D721Med (cell line): ENCODE measurements around the gene NEK10.
"Not testable (repeated sequence)": the region's sequence is repeated elsewhere in the genome, so short reads cannot be mapped to it uniquely, and the experiment has no call there.

Experiments used
- DNase-seq: peaks from one replicate; pipeline ENCODE4 v3.0.0; 2011; ENCODE audit warnings: low spot score; ENCODE audit not compliant: insufficient read length
- FAIRE-seq: peaks from 2 replicates; lab custom pipeline; 2011; peaks lifted over from hg19 to GRCh38; lab: Jason Lieb, UNC
- TF ChIP-seq, protein P1 (sequence below): IDR thresholded peaks from 2 replicates; pipeline ENCODE4 v1.5.1; 2012; ENCODE audit warnings: mild to moderate bottlenecking, control low read depth; ENCODE audit not compliant: insufficient read depth; ENCODE audit errors: missing control alignments

The NEK10 gene

DNA sequence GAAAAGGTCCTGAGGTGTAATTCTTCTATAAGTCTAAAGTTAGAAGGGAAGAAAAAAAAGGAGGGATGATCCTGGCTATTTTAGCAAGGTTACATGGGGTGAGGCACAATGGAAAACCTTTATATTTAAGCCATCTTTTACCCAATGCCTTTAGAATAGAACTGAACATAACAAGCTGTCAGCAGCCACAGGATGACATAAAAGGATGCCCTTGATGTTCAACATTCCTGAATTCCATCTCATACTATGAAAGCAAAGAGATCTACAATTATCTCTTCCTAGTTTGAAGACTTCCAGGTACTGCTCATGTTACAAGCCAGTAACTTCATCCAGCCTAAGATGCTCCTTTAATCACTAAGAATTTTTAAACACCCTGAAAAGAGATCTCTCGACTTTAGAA is 26.9 kb downstream of the NEK10 start:
- TF ChIP-seq, protein P1, sequence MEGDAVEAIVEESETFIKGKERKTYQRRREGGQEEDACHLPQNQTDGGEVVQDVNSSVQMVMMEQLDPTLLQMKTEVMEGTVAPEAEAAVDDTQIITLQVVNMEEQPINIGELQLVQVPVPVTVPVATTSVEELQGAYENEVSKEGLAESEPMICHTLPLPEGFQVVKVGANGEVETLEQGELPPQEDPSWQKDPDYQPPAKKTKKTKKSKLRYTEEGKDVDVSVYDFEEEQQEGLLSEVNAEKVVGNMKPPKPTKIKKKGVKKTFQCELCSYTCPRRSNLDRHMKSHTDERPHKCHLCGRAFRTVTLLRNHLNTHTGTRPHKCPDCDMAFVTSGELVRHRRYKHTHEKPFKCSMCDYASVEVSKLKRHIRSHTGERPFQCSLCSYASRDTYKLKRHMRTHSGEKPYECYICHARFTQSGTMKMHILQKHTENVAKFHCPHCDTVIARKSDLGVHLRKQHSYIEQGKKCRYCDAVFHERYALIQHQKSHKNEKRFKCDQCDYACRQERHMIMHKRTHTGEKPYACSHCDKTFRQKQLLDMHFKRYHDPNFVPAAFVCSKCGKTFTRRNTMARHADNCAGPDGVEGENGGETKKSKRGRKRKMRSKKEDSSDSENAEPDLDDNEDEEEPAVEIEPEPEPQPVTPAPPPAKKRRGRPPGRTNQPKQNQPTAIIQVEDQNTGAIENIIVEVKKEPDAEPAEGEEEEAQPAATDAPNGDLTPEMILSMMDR = no peak
- DNase-seq = no peak
- no peak for FAIRE-seq

DNA sequence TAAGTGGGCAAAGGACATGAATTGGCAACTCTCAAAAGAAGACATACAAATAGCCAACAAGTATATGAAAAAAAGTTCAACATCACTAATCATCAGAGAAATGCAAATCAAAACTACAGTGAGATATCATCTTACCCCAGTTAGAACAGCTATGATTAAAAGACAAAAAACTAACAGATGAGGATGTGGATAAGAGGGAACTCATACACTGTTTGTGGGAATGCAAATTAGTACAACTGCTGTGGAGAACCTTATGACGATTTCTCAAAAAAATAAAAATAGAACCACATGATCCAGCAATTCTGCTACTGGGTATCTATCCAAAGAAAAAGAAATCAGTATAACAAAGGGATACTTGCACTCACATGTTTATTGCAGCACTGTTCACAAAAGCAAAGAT is 28.6 kb downstream of the NEK10 start:
- FAIRE-seq (no peak), DNase-seq (no peak)
- TF ChIP-seq, protein P1 = no peak

DNA sequence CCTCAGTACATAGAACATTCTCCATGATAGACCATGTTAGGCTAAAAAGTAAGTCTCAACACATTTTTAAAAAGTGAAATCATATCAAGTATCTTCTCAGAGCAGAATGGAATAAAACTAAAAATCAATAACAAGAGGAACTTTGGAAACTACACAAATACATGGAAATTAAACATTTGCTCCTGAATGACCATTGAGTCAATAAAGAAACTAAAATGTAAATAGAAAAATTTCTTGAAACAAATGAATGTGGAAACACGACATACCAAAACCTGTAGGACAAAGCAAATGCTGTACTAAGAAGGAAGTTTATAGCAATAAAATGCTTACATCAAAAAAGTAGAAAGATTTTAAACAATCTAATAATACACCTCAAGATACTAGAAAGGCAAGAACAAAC is 33.6 kb downstream of the NEK10 start:
- DNase-seq (no peak), FAIRE-seq (no peak)
- TF ChIP-seq, protein P1 = no peak

DNA sequence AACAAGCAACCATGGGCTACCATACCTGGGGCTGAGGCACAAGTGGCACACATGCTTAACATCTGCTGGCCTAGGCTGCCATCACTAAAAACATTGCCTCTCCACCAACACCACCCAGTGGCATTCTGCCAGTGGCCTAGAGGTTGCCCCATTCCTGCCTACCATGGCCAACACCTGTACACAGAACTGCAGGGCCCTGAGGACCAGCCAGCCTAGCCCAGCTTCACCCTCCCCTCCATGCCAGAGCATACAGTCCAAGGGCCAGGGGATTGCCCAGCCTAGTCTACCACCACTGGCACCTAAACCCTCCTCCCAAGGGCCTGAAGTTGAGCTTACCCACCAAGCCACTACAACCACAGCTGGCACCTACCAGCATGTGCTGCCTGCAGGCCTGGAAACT is 35.3 kb downstream of the NEK10 start:
- DNase-seq (no peak), FAIRE-seq (no peak)
- TF ChIP-seq, protein P1 = no peak

DNA sequence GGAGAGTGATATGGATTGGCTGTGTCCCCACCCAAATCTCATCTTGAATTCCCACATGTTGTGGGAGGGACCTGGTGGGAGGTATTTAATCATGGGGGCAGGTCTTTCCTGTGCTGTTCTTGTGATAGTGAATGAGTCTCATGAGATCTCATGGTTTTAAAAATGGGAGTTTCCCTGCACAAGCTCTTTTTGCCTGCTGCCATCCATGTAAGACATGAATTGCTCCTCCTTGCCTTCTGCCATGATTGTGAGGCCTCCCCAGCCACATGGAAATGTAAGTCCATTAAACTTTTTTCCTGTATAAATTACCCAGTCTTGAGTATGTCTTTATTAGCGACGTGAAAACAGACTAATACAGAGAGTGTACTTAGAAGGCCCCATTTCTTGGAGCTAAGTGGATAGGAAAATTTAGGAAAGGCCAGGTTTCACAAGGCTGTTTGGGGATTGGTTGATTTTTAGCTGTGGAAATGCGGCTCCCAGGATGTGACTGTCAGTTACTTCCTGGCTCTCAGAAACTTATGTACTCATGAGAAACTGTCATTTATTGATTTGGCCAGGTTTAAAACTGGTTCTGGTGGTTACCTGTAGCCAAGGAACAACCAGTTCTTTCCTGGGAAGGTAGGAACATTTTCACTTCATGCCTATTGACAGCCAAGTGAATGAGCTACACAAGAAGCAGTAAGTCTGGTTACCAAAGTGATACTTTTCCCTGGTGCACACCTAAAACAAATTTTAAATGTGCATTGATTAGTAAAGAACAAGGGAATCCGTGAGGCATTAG is 40.0 kb downstream of the NEK10 start:
- not testable (repeated sequence) for DNase-seq, FAIRE-seq

DNA sequence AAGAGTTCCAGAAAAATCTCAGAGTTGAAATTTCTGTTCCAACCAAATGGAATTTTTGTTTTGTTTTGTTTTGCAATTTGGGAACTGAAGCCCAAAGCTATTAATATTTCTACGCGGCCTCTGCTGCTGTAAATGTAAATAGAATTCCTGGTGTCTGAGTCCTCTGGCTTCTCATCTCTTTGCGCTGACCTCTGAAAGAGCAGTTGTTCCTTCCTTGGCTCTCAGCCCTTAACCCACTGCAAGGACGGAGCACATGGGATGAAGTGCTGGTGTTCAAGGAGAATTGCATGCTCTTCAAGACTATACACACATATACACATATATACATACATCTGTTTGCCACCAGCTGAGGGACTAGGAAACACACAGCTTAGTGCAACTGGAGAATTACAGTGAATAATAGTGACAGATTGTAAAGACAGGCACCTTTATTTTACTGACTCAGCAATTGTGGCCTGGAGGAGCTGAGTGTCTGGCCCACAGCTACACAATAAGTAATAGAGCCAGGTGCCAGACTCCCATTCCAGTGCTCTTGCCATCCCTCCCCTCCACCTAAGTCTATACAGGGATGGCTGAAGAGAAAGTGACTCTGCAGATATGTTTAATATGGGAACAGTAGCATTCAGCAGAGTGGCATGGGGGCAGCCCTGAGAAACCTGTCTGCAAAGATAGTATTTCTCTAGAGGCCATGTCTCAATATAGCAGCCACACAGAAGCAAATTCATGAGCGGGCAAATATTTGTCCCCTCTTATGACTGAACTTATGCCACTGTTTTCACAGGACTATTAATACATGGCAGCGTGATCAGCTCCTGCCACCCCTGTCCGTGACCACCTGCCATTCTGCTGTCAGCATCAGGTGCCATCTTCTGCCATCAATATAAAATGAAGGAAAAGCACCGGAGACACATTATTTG is 42.3 kb downstream of the NEK10 start:
- TF ChIP-seq, protein P1 = no peak
- FAIRE-seq (no peak), DNase-seq (no peak)

DNA sequence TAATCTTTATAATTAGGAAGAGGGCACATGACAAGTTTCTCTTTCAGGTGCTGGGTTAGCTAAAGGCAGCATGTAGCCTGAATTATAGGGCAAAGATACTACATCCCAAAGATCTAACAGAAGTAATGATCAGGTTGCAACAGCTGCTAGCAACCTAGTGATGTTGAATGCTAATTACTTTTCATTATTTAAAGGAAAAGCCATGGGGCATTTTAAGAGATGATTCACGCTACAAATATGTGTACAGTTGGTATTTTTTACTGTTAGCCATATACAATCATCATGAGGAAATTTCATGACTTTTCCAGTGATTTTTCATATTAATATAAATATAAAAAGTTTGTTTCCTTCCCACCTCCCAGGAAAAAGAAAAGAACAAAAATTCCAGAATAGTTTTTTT is 43.0 kb downstream of the NEK10 start:
- FAIRE-seq (no peak), DNase-seq (no peak)
- TF ChIP-seq, protein P1 = no peak
